Epithelial cell of prostate (primary cell): Measurements from ENCODE around the gene ADGRE1.

ENCODE experiments used
- DNase-seq: peaks from one replicate; pipeline ENCODE4 v3.0.0-alpha.2; 2011; ENCODE audit warnings: low read depth, low spot score
- H3K27ac ChIP-seq: fragments of 450-650 bp; 2 replicates; pipeline ENCODE4 v1.5.1; 2017; ENCODE audit warnings: mild to moderate bottlenecking

Gene ADGRE1

GRCh38 chr19:6875218-6875617, 12.2 kb upstream of the ADGRE1 start:
- no peak overlapping the region for H3K27ac ChIP-seq
- no peak for DNase-seq

- no peak overlapping the region for H3K27ac ChIP-seq
- no peak for DNase-seq
These were observed 10.6 kb upstream of the ADGRE1 start for GRCh38 chr19:6876748-6877147.

- H3K27ac ChIP-seq = no peak overlapping the region
- no peak for DNase-seq
These were observed 9.6 kb upstream of the ADGRE1 start for GRCh38 chr19:6877766-6878165.

GRCh38 chr19:6886277-6886897, 992 bp upstream of the ADGRE1 start:
- H3K27ac ChIP-seq = no peak overlapping the region
- no peak for DNase-seq

- H3K27ac ChIP-seq = no peak overlapping the region
- DNase-seq = no peak
These were observed 1.6 kb downstream of the ADGRE1 start for GRCh38 chr19:6888967-6889366.

GRCh38 chr19:6890401-6890913, 3.1 kb downstream of the ADGRE1 start:
- DNase-seq = no peak
- H3K27ac ChIP-seq = no peak overlapping the region

- no peak overlapping the region for H3K27ac ChIP-seq
- DNase-seq = no peak
These were observed 3.6 kb downstream of the ADGRE1 start for GRCh38 chr19:6890938-6891337.

- no peak for DNase-seq
- no peak overlapping the region for H3K27ac ChIP-seq
These were observed 4.5 kb downstream of the ADGRE1 start for GRCh38 chr19:6891761-6892385.

- no peak for DNase-seq
- no peak overlapping the region for H3K27ac ChIP-seq
These were observed 6.9 kb downstream of the ADGRE1 start for GRCh38 chr19:6894313-6894712.

GRCh38 chr19:6903446-6903845, 16.1 kb downstream of the ADGRE1 start:
- no peak overlapping the region for H3K27ac ChIP-seq
- DNase-seq = no peak

- no peak overlapping the region for H3K27ac ChIP-seq
- no peak for DNase-seq
These were observed 19.2 kb downstream of the ADGRE1 start for GRCh38 chr19:6906559-6907060.

- no peak for DNase-seq
- H3K27ac ChIP-seq = no peak overlapping the region
These were observed 24.1 kb downstream of the ADGRE1 start for GRCh38 chr19:6911523-6911922.

- H3K27ac ChIP-seq = no peak overlapping the region
These were observed 26.9 kb downstream of the ADGRE1 start for GRCh38 chr19:6914321-6914720.

GRCh38 chr19:6916952-6917351, 29.6 kb downstream of the ADGRE1 start:
- H3K27ac ChIP-seq = no peak overlapping the region
- DNase-seq = no peak

More at GRCh38 chr19:6914321-6914720, 26.9 kb downstream of the ADGRE1 start:
- no peak for DNase-seq

- no peak for DNase-seq
- no peak overlapping the region for H3K27ac ChIP-seq
These were observed 38.0 kb downstream of the ADGRE1 start for GRCh38 chr19:6925386-6925785.

- DNase-seq = no peak
- H3K27ac ChIP-seq = no peak overlapping the region
These were observed 38.7 kb downstream of the ADGRE1 start for GRCh38 chr19:6925801-6926751.

- no peak overlapping the region for H3K27ac ChIP-seq
- no peak for DNase-seq
These were observed 42.8 kb downstream of the ADGRE1 start for GRCh38 chr19:6930190-6930589.

GRCh38 chr19:6935069-6935468, 47.7 kb downstream of the ADGRE1 start:
- no peak overlapping the region for H3K27ac ChIP-seq
- DNase-seq = no peak

GRCh38 chr19:6935618-6936017, 48.2 kb downstream of the ADGRE1 start:
- no peak for DNase-seq
- no peak overlapping the region for H3K27ac ChIP-seq

GRCh38 chr19:6945733-6946132, 58.4 kb downstream of the ADGRE1 start:
- DNase-seq = no peak
- no peak overlapping the region for H3K27ac ChIP-seq

GRCh38 chr19:6947745-6948144, 60.4 kb downstream of the ADGRE1 start:
- DNase-seq = no peak
- H3K27ac ChIP-seq = no peak overlapping the region
